T-helper 2 cell treated with Interferon-gamma antibody and Interleukin-4, amounts not matched to agents 5 μg/mL and 100 μg/mL, for 36 hours (primary cell): ENCODE measurements around the gene KLHL1.

Experiments
- DNase-seq: peaks from one replicate; pipeline ENCODE4 v3.0.0; 2021; ENCODE audit warnings: low spot score
- H3K27ac Mint-ChIP-seq: one replicate; pipeline ENCODE4 v1.8.0; 2021; ENCODE audit warnings: mild to moderate bottlenecking, mixed read lengths
- H3K27me3 Mint-ChIP-seq: one replicate; pipeline ENCODE4 v1.8.0; 2021; ENCODE audit warnings: low read depth, mixed read lengths
- H3K36me3 Mint-ChIP-seq: one replicate; pipeline ENCODE4 v1.8.0; 2021; ENCODE audit warnings: low read depth, mixed read lengths
- H3K4me1 Mint-ChIP-seq: one replicate; pipeline ENCODE4 v1.8.0; 2021; ENCODE audit warnings: low read depth, mixed read lengths
- H3K4me3 Mint-ChIP-seq: one replicate; pipeline ENCODE4 v1.8.0; 2022; ENCODE audit warnings: mild to moderate bottlenecking, moderate library complexity, mixed read lengths
- H3K9me3 Mint-ChIP-seq: one replicate; pipeline ENCODE4 v1.8.0; 2021; ENCODE audit warnings: mixed read lengths

The KLHL1 gene

DNA sequence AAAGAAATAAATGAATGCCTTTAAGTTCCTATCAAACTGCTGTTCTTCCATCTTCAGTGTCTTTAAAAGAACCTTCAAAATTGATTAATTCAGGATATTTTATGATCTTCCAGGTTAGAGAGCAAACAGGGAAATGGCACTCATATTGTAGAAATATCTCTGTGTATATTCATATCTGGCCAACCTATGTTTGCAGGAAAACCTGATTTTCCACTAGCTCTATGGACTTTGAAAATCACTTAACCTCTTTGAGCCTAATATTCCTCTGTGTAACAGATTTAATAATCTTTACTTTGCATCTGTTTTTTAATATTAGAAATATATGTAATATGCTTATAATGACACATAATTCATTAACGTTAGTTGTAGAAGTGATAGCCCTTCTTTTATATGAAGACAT lies 228.3 kb downstream of the KLHL1 start:
- H3K4me3 Mint-ChIP-seq: no peak overlapping the region
- peaks cover 22% of the 10 kb centered on the region for H3K9me3 Mint-ChIP-seq
- no peaks in the 10 kb centered on the region for H3K4me1 Mint-ChIP-seq
- DNase-seq: no peak
- no peaks in the 10 kb centered on the region for H3K27me3 Mint-ChIP-seq
- H3K27ac Mint-ChIP-seq: no peak overlapping the region
- H3K36me3 Mint-ChIP-seq: no peaks in the 10 kb centered on the region

DNA sequence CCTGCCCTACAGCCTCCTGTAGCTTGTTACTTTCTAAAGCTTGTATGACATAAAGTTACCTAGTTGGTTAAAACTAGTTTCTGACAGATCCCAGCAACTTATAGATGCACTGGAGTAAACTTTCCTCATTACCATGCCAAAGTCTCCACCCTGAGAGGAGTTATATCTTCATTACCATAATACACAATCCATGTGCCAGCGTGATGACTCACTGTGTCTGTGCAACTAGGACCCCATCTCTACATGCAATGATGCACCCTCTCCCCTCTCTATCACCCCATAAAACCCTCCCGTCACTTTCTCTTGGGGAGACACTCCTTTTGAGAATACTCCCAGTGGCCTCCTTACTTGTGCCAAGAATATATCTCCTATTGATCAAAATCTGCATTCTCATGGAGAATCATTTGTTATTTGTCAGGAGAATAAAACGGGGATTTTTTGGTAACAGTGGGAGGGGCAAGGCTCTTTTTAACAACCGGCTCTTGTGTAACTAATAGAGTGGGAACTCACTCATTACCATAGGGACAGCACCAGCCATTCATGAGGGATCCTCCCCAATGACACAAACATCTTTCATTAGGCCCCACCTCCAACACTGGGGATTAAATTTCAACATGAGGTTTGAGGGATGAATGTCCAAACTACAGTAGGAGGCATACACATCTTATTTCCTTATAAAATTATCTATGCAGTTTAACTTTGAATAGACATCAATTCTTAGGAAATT lies 235.8 kb downstream of the KLHL1 start:
- Mint-ChIP-seq H3K27me3 (no peaks in the 10 kb centered on the region), H3K27ac (no peak overlapping the region), H3K9me3 (peaks cover 16% of the 10 kb centered on the region), H3K36me3 (no peaks in the 10 kb centered on the region), H3K4me1 (no peaks in the 10 kb centered on the region), H3K4me3 (no peak overlapping the region)
- DNase-seq: no peak

DNA sequence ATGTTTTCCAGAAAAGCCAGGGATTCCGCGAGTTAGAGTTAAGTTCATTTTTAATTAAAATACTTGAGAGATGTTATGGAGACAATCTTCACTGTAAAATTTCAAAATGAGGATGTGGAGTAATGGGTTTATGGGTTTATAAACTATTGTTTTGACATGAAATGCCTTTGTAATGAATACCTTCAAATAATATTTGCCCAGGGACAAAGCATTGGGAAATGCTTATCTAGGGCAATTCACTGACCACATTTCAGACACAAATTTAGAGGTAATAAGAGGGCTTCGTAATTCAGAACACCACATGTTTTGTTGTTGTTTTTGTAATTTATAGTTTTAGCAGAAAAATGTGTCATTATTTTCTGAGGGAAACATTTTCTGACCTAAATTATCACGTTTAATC lies 241.7 kb downstream of the KLHL1 start:
- H3K9me3 Mint-ChIP-seq: peaks cover 11% of the 10 kb centered on the region
- H3K4me1 Mint-ChIP-seq: no peaks in the 10 kb centered on the region
- DNase-seq: no peak
- H3K4me3 Mint-ChIP-seq: no peak overlapping the region
- no peak overlapping the region for H3K27ac Mint-ChIP-seq
- H3K27me3 Mint-ChIP-seq: no peaks in the 10 kb centered on the region
- no peaks in the 10 kb centered on the region for H3K36me3 Mint-ChIP-seq

DNA sequence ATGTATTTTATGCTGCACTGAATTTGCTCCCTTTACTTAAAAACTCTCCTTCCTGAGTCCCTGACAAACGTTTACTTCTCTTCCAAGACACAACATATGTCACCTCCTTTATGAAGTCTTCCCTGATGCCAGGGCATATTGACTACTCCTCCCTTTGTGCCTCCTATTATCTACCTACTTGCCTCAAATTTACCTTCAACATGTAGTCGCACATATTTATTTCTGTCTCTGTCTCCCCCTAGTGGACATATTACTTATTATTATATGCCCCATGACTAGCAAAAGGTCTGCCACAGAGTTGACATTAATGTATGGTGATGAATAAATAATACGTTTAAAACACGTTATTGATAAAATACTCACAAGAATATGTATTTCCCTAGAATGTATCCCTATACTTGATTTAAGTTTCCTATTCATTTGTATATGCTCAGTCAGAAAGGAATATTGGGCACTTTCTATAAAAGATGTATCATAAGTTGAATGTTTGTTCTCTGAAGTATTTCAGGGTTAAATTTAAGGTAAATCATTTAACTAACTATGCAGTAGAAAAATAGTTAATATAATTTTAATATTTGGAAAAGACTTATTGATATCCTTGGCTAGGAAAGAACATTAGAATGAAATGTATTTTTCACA lies 250.9 kb downstream of the KLHL1 start:
- no peak for DNase-seq
- Mint-ChIP-seq H3K27me3 (no peaks in the 10 kb centered on the region), H3K9me3 (no peaks in the 10 kb centered on the region), H3K4me3 (no peak overlapping the region), H3K36me3 (no peaks in the 10 kb centered on the region), H3K27ac (no peak overlapping the region), H3K4me1 (no peaks in the 10 kb centered on the region)

DNA sequence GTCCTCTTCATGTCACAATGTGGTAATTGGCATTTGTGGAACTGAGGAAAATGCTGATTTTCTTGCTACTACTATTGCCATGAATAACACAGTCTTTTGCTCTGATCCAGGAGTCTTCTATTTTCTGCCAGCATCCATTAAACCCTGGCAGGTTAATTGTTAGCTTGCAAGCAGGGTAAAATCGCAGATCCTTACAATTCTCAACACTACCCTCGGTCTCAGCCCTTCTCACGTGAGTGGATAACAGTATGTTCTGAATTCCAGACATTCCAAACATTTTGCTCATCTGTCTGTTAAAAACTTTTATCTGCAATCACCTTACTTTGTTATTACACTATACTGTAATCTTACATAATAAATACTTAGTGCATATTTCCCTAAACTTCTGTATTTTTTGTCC lies 251.9 kb downstream of the KLHL1 start:
- H3K4me1 Mint-ChIP-seq: no peaks in the 10 kb centered on the region
- no peaks in the 10 kb centered on the region for H3K27me3 Mint-ChIP-seq
- peaks cover 3% of the 10 kb centered on the region for H3K9me3 Mint-ChIP-seq
- H3K36me3 Mint-ChIP-seq: no peaks in the 10 kb centered on the region
- H3K27ac Mint-ChIP-seq: no peak overlapping the region
- no peak overlapping the region for H3K4me3 Mint-ChIP-seq
- DNase-seq: no peak

DNA sequence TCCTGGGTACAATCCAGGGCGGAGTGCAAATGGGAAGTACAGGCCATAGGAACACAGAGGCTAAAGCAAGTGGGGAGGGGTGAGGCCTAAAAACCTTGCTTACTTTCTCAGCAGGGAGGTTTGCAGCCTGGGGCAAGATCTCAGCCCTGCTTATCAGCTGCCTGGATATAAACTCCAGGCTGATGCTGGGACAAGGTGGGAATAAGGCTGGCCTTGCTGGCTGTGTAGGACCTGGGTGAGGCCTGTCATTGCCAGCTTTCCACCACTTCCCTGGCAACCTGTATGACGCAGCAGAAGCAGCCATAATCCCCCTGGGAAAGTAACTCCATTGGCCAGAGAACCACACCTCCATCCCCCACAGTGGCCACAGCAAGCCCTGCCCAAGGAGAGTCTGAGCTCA lies 279.7 kb downstream of the KLHL1 start:
- Mint-ChIP-seq H3K4me1 (no peaks in the 10 kb centered on the region), H3K4me3 (no peak overlapping the region), H3K9me3 (peaks cover 35% of the 10 kb centered on the region), H3K36me3 (no peaks in the 10 kb centered on the region), H3K27ac (no peak overlapping the region), H3K27me3 (no peaks in the 10 kb centered on the region)
- no peak for DNase-seq

DNA sequence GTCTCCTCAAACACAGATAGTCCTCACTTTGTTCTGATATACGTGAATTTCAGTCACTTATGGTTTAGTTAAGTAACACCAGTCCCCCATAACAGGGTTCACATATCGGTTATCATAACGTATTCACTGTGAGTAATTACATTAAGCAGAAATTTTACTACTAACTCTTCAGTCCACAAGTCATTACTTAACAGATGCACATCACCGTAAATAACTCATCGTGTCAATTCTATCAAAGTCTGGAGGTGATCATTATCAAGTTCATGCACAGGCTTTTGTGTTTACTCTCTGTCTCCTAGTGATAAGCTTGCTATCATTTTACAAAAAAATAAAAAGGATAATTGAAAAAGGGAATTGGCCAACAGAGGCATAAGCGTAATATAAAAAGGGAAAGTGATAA lies 288.1 kb downstream of the KLHL1 start:
- Mint-ChIP-seq H3K27ac (no peak overlapping the region), H3K4me3 (no peak overlapping the region), H3K9me3 (peaks cover 22% of the 10 kb centered on the region), H3K27me3 (no peaks in the 10 kb centered on the region), H3K36me3 (no peaks in the 10 kb centered on the region), H3K4me1 (no peaks in the 10 kb centered on the region)
- DNase-seq: no peak

DNA sequence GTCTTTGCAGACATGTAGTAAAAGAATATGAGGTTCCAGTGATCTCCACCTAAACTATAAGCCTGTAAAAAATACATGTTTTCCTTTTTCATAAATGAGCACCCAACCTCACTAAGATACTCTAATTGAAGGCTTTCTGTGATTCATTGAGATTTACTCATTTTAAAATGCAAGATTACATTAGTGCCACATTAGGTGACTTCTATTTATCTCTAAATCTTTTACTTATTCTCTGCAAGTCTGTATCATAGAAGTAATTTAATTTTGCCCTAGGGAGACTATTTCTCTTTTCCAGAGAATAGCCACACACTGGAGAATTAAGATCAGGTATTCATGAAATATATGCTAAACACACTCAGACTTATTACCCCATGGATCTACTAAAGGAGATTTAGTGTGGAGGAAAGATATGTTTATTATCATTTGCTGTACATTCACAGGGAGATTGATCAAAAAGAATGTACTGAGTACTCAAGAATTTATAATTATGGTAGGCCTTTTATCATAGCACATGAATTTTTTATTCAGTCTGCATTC lies 290.9 kb downstream of the KLHL1 start:
- no peak for DNase-seq
- no peak overlapping the region for H3K27ac Mint-ChIP-seq
- no peaks in the 10 kb centered on the region for H3K36me3 Mint-ChIP-seq
- H3K4me1 Mint-ChIP-seq: no peaks in the 10 kb centered on the region
- no peaks in the 10 kb centered on the region for H3K27me3 Mint-ChIP-seq
- no peak overlapping the region for H3K4me3 Mint-ChIP-seq
- peaks cover 32% of the 10 kb centered on the region for H3K9me3 Mint-ChIP-seq

DNA sequence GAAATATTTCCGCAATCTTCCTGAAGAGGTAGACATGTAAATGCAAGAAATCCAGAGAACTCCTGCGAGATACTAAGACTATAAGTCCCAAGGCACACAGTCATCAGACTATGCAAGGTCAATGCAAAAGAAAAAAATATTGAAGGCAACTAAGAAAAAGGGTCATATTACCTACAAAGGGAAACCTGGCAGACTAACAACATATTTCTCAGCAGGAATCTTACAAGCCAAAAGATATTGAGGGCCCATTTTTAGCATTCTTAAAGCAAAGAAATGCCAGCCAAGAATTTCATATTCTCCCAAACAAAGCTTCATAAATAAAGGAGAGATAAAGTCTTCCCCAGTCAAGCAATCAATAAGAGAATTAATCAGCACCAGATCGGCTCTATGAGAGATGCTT lies 299.1 kb downstream of the KLHL1 start:
- H3K4me1 Mint-ChIP-seq: no peaks in the 10 kb centered on the region
- no peaks in the 10 kb centered on the region for H3K36me3 Mint-ChIP-seq
- H3K27ac Mint-ChIP-seq: no peak overlapping the region
- peaks cover 28% of the 10 kb centered on the region for H3K9me3 Mint-ChIP-seq
- no peaks in the 10 kb centered on the region for H3K27me3 Mint-ChIP-seq
- H3K4me3 Mint-ChIP-seq: no peak overlapping the region
- no peak for DNase-seq

DNA sequence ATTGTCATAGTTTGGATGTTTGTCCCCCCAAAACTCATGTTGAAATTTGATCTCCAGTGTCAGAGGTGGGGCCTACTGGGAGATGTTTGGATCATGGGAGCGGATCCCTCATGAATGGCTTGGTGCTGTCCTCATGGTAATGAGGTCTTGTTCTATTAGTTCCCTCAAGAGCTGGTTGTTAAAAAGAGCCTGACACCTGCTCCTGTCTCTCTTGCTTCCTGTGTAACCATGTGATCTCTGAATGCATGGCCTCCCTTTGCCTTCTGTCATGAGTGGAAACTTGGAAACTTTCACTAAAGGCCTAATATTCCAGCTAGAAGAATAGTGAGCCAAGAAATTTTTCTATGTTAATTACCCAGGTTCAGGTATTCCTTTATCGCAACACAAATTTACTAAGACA lies 312.0 kb downstream of the KLHL1 start:
- H3K4me1 Mint-ChIP-seq: no peaks in the 10 kb centered on the region
- H3K36me3 Mint-ChIP-seq: no peaks in the 10 kb centered on the region
- H3K9me3 Mint-ChIP-seq: peaks cover 33% of the 10 kb centered on the region
- no peak overlapping the region for H3K27ac Mint-ChIP-seq
- H3K4me3 Mint-ChIP-seq: no peak overlapping the region
- no peak for DNase-seq
- no peaks in the 10 kb centered on the region for H3K27me3 Mint-ChIP-seq

DNA sequence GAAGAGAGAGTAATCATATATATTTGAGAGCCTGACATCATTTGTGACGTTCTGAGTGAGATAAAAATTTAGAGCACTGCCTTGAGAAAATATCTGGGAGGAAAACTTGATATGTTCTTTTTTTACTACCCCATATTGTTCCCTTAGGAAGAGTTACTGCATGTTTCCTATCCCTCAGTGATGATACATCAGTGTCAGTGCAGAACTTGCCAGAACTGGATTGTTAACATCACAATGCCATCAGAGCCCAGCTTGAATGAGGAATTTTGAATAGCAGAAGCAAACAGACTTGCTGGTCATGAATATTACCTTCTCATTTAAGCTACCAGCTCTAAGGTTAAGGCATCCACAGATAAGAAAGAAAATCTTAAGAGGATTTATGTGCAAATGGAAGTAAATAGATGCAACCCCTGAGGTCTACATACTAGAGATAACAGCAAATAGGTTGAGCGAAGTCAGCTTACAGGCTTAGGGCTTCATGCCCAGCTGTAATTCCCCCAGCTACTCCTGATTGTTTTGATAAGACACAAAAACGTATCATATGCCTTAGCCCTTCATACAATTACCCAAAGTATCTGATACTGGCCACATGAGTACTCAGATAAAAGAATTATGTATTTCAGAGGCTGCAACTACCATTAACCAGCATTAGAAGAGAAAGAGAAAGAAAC lies 314.3 kb downstream of the KLHL1 start:
- H3K27ac Mint-ChIP-seq: no peak overlapping the region
- H3K36me3 Mint-ChIP-seq: no peaks in the 10 kb centered on the region
- no peaks in the 10 kb centered on the region for H3K27me3 Mint-ChIP-seq
- H3K9me3 Mint-ChIP-seq: peaks cover 25% of the 10 kb centered on the region
- no peak overlapping the region for H3K4me3 Mint-ChIP-seq
- no peaks in the 10 kb centered on the region for H3K4me1 Mint-ChIP-seq
- no peak for DNase-seq

DNA sequence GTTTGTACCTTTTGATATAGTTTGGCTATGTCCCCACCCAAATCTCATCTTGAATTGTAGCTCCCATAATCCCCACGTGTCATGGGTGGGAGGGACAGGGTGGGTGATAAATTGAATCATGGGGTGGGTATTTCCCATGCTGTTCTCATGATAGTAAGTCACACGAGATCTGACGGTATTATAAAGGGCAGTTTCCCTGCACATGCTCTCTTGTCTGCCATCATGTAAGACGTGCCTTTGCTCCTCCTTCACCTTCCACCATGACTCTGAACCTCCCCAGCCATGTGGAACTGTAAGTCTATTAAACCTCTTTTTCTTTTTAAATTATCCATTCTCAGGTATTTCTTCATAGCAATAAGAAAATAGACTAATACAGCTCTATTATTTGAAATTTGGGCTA lies 331.3 kb downstream of the KLHL1 start:
- Mint-ChIP-seq H3K9me3 (peaks cover 7% of the 10 kb centered on the region), H3K36me3 (no peaks in the 10 kb centered on the region), H3K4me1 (no peaks in the 10 kb centered on the region), H3K27me3 (no peaks in the 10 kb centered on the region), H3K27ac (no peak overlapping the region), H3K4me3 (no peak overlapping the region)
- DNase-seq: no peak

DNA sequence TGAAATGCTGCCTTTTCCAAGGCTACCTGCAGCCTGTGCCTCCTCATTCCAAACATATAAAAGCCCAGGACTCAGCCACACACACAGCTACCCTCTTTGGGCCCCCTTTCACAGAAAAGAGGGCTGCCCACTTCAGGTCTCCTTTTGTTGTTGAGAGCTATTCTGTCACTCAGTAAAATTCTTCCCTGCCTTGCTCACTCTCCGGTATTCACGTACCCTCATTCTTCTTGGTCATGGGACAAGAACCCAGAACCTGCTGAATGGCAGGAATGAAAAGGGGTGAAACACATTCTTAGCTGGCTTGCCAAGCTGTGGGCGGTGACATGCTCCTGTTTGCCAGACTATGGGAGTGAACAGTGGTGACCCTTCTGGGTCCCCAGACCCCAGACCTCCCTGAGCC lies 338.6 kb downstream of the KLHL1 start:
- H3K36me3 Mint-ChIP-seq: no peaks in the 10 kb centered on the region
- DNase-seq: no peak
- H3K27ac Mint-ChIP-seq: no peak overlapping the region
- no peaks in the 10 kb centered on the region for H3K4me1 Mint-ChIP-seq
- H3K9me3 Mint-ChIP-seq: peaks cover 17% of the 10 kb centered on the region
- H3K27me3 Mint-ChIP-seq: no peaks in the 10 kb centered on the region
- no peak overlapping the region for H3K4me3 Mint-ChIP-seq

DNA sequence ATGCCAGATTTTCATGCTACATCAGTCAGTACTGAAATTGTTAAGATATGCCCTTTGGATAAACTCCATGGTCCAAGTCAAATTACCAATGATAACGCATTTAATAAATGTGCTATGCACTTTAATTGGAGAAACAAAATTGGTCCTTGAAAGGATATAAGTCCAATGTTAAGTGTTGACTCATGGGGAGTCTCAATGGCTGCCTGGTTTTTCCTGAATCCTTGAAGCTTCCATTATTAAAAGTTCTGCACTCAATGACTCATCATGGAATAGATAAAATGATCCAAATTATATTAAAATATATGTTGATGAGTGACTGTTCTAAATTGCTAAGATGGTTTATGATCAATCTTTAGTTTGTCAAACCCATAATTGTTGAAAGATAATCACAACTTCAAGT lies 346.7 kb downstream of the KLHL1 start:
- DNase-seq: no peak
- Mint-ChIP-seq H3K27me3 (no peaks in the 10 kb centered on the region), H3K27ac (no peak overlapping the region), H3K9me3 (peaks cover 19% of the 10 kb centered on the region), H3K4me3 (no peak overlapping the region), H3K36me3 (no peaks in the 10 kb centered on the region), H3K4me1 (no peaks in the 10 kb centered on the region)
